ENCODE measurements around the gene TRMT10B.

- TF ChIP-seq CTCF (IDR thresholded peaks at IDR 0.05) = no peak
- no peak for TF ChIP-seq POLR2A (IDR thresholded peaks at IDR 0.05)
Measured at GRCh38 chr9:37751186-37751585, 2.4 kb upstream of the TRMT10B start.
